HK-2 (cell line): Measurements from ENCODE around the gene PTPRA.
"Not testable (repeated sequence)": the region's sequence is repeated elsewhere in the genome, so short reads cannot be mapped to it uniquely, and the experiment has no call there.

Experiments used
- DNase-seq: peaks from one replicate; pipeline ENCODE4 v3.0.0-alpha.2; 2018; ENCODE audit not compliant: unreplicated experiment

PTPRA gene

DNA sequence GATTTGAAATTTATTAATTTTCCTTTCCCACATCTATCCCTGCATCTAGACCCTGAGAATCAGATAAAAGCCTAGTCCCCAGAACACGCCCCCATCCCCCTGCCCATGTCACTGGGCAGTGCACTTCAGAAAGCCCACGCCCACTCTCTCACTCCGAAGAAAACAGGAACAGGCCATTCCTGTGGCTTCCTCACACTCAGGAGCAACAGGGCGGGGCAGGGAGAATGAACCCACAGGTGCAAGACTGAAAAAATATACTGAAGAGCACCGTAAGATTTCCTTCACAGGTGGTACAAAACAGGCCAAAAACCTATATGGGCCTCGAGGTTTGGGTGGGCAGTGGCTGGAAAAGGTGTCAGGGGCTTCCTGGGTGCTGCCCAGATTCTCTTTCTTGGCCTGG lies 201.5 kb downstream of the PTPRA start:
- DNase-seq, result no peak

DNA sequence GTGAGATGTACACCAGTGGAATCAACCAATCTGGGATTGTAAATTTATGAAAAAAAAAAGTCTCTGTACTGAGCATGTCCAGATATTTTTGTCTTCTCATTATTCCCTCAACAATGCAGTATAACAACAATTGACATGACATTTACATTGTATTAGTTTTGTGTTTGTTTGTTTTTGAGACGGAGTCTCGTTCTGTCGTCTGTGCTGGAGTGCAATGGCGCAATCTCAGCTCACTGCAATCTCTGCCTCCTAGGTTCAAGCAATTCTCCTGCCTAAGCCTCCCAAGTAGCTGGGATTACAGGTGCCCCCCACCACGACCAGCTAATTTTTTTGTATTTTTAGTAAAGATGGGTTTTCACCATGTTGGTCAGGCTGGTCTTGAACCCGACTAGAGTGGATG lies 202.0 kb downstream of the PTPRA start:
- not testable (repeated sequence) for DNase-seq

DNA sequence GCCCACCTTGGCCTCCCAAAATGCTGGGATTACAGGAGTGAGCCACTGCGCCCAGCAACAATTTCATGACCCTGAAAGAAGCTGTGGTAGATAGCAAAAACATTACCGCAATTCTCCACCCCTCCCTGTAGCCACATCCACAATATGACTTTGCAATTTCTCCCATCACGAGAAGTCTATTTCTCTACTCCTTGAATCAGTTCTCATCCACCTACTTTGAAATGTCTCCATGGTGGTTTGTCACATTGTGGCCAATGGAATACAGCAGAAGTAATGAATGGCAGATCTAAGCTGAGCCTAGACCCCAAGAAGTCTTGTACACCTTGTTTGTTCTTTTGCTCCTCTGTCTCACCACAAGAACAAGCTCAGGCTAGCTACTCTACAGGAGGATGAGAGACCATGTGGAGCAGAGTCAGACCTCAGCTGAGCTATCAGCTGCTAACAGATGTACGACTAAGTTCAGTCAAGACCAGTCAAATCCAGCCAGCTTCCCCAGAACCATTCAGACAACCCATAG lies 204.4 kb downstream of the PTPRA start:
- no peak for DNase-seq

DNA sequence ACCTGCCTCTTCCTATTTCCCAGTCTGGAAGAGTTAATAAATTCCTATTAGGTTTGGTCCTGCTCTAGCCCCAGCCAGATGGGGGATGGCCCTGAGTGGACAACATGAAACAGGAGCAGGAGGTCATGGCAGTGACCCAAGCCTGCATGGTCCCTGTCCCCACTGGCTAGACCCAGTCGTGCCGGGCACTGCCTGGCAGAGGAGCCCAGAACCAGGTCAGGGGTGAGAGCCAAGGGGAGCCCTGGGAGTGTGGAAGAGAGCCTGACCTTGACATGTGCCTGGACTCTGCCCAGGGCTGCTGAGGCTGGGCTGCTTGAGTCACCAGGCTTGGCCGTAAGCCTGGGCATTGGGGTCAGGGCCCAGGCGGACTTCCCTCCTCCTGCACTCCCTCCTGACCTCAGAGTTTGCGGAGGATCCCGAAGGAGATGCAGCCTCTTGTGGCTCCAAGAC lies 207.7 kb downstream of the PTPRA start:
- DNase-seq, result peak; percentile 61

DNA sequence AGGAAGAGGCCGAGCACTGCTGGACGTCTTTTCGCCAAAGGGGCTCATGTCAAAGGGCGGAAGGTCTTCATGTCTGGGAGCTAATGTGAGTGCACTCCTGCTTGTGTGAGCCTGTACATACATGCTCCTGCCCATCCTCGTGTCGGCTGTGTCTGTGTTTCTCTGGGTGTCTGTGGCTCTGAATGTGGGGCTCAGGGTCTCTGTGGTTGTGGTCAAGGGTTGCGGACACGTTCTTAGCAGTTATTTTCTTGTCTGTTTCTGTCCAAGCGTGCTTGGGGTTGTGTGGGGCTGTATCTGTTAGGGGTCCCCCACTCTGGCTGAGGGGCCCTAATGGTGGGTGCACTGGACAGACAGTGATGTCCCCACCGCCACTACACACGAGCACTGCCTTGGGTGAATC lies 208.4 kb downstream of the PTPRA start:
- no peak for DNase-seq

DNA sequence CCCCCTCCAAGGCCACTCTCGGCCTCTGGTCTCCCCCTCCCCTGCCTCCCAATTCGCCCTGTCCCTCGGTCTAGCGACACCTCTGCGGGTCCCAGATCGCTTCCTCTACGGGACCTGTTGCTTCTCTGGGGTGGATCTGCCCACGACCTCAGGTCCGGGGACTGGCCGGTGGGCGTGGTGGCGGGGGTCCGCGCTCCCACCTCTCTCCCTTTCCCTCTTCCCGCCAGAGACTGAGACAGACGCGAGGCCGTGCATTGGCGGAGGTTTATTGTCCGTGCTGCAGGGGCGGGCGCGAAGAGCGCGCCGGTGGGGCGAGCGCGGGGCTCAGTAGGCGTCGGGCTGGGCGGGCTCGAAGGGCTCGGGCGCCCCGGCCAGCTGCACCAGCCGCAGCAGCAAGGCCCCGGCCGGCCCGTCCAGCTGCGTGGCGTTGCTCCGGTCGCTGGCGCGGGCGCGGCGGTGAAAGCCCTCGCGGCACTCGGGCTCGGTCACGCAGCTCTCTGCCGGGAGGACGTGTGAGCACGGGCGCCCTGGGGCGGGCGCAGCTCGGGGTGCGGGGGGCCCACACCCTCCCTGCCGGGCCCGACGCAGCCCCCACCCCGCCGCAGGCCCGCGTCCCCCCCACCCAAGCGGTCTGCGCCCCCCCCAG lies 209.1 kb downstream of the PTPRA start:
- no peak for DNase-seq

DNA sequence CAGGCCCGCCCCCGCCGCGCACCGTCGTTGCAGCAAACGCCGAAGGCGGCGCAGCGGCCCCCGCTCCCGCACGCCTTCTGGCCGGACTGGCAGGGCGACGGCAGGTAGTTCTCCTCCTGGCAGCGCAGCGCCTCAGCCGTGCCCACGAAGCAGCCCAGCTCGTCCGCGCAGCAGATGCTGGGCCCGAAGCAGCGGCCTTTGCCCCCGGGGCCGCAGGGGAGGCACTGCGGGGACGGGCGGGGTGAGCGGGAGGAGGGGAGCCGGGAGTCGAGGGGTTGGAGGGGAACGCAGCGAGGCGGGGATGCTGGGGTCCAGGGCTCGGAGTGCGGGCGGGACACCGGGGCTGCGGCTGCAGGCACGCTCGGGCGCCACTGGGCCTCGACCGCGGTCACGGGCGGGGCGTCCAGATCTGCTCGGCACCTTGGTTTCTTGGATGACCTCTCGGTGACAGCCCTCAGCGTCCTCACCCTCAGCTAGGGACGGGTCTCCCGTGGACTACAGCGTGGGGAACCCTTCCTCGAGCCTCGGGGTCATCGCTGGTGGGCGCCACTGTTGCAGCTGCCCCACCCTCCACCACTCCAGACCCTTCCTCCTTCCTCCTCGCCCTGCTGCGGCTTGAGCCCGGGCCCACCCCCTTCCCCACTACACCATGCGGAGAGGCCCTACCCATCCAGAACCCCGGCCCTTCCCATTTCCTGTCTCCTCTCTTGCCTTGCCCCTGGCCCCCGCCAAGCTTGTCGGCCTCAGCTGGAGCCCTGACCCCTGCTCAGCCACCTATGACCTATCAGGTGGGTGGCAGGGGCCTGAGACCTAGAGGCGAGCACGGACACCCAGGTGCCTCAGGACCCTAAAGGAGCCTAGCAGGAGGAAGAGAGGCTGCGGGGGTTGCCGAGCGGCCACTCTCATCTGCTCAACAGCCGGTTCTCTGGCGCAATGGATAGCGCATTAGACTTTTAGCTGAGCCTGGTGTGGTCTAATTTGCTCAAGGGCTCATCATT lies 210.0 kb downstream of the PTPRA start:
- no peak for DNase-seq

DNA sequence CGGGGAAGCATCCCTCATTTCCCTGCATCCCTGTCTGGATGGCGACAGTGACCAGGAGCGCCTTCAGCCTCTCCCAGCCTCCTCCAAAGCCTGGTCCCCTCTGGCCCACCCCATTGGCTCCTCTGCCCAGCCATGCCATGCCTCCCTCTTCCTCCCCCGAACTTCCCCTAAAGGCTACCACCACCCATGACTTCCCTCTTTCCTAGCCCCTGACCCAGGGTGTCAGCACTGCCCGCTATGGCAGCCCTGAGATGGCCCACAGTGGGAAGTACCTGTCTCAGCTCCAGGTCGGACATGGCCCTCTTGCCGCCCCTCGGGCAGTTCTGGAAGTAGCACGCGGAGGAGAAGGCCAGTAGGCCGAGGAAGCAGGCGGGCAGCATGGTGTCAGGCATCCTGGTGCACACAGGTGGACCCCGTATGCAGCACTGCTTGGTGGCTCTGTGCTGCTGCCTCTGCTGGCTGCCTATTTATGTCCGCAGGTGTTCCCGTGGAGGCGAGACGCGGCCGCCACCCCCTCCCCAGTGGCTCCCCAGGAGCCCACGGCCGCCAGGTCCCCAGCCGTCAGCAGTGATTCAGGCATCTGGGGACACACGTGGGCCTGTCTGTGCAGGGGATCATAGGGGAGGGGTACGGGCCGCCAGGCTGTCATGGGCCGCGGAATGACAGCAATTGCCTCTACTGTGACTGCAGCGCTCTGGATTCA lies 211.2 kb downstream of the PTPRA start, which contains the start of gene AVP:
Gene AVP, minus strand, starts transcription at position 442 of the 703 bp plus-strand sequence. Its CDS starts 50 bp downstream, at position 392.
- DNase-seq, result no peak

DNA sequence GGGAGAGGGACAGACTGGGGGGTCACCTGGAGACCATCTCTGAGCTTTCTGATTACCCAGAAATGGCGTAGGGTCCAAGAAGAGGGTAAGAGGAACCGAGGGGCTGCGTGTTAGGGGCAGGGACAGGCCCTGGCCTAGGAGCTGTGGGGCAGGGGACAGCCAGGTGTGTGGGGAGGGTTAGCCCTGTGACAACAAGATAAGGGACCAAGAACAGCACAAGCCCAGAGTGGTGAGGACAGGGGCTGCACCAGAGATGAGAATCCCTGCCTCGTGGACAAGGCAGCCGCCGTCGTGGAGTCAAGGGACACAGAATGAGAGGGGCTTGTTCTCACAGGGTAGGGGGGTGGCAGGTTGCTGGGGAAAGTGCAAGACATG lies 211.7 kb downstream of the PTPRA start:
- DNase-seq, result no peak

DNA sequence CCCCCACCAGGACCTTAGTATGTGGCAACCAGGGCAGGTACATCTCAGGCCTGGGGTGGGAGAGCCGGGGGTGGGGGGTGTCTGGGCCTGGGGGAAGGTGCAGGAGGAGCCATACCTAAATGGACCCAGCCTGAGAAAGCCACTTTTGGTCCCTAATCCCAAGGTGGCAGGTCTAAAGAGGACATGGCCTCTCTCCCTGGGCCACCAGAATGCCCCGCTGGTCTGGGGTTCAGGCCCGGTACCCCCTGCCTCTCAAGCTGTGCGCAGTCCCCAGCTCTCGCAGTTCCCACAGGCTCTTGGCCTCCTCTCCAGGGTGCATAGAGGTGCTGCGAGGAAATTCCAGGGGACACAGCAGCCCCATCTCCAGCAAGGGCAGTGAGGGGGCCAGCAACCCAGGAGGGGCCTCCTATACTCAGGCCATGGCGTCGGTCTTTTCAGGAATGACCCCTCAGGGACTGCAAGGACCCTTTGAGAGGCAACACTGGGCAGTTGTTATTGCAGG lies 212.3 kb downstream of the PTPRA start:
- no peak for DNase-seq

DNA sequence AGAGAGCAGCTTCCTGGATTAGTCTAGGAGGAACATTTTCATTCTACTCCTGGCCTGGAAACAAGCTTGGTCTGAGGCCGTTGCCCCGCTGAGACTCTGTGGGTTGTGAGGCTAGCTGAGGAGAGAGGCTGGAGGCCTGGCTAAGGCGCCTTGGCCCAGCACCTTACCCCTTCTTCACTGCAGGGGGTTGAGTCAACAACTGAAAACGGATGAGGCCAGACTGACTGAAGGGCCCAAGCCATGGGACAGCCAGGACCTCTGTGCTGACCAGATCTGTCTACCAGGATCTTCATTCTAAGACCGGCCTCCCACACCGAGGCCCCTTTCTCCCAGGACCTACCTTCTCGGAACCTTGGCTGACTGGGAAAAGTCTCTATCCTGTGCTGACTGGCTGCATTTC lies 214.8 kb downstream of the PTPRA start:
- no peak for DNase-seq
